GM19467 (cell line): ENCODE data around the gene SHCBP1L.
A peak's percentile ranks its signal among the peaks of the same experiment; 100 is the strongest.
"Not testable (repeated sequence)": the region's sequence is repeated elsewhere in the genome, so short reads cannot be mapped to it uniquely, and the experiment has no call there.

Source experiments
- ATAC-seq: cut with Tn5 transposase; IDR thresholded peaks from one replicate; pipeline ENCODE4 v1.9.1; 2021; ENCODE audit warnings: mild to moderate bottlenecking, moderate library complexity; ENCODE audit not compliant: unreplicated experiment

The SHCBP1L gene

GRCh38 chr1:182965861-182966260 is 12.9 kb upstream of the SHCBP1L start:
- ATAC-seq: no peak

- no peak for ATAC-seq
Measured at GRCh38 chr1:182965096-182965495, 12.1 kb upstream of the SHCBP1L start.

GRCh38 chr1:182962554-182963115 is 9.7 kb upstream of the SHCBP1L start:
- ATAC-seq: peak; percentile 85

GRCh38 chr1:182960046-182960445 is 7.1 kb upstream of the SHCBP1L start:
- no peak for ATAC-seq

GRCh38 chr1:182957902-182958395 is 5.0 kb upstream of the SHCBP1L start:
- ATAC-seq: no peak

GRCh38 chr1:182956708-182957365 is 3.9 kb upstream of the SHCBP1L start:
- no peak for ATAC-seq

- no peak for ATAC-seq
Measured at GRCh38 chr1:182955596-182956588, 2.9 kb upstream of the SHCBP1L start.

- no peak for ATAC-seq
Measured at GRCh38 chr1:182953826-182954225, 860 bp upstream of the SHCBP1L start.

GRCh38 chr1:182943336-182943735 is 9.6 kb downstream of the SHCBP1L start:
- ATAC-seq: not testable (repeated sequence)

- ATAC-seq: not testable (repeated sequence)
Measured at GRCh38 chr1:182942145-182942544, 10.8 kb downstream of the SHCBP1L start.

- no peak for ATAC-seq
Measured at GRCh38 chr1:182939413-182939812, 13.6 kb downstream of the SHCBP1L start.

GRCh38 chr1:182935716-182936115 is 17.2 kb downstream of the SHCBP1L start:
- ATAC-seq: no peak

GRCh38 chr1:182930985-182931384 is 22.0 kb downstream of the SHCBP1L start:
- no peak for ATAC-seq

- ATAC-seq: no peak
Measured at GRCh38 chr1:182927693-182928433, 25.1 kb downstream of the SHCBP1L start.

GRCh38 chr1:182925661-182926060 is 27.3 kb downstream of the SHCBP1L start:
- no peak for ATAC-seq

- no peak for ATAC-seq
Measured at GRCh38 chr1:182917378-182917777, 35.6 kb downstream of the SHCBP1L start.

- ATAC-seq: no peak
Measured at GRCh38 chr1:182913401-182913800, 39.6 kb downstream of the SHCBP1L start.

GRCh38 chr1:182910143-182910542 is 42.8 kb downstream of the SHCBP1L start:
- ATAC-seq: no peak

- no peak for ATAC-seq
Measured at GRCh38 chr1:182909578-182909977, 43.4 kb downstream of the SHCBP1L start.

- ATAC-seq: no peak
Measured at GRCh38 chr1:182905321-182905720, 47.6 kb downstream of the SHCBP1L start.

- not testable (repeated sequence) for ATAC-seq
Measured at GRCh38 chr1:182901946-182902345, 51.0 kb downstream of the SHCBP1L start.
